GM04504 (cell line): Measurements from ENCODE around the gene SPDYE2B.
"Not testable (repeated sequence)": the region's sequence is repeated elsewhere in the genome, so short reads cannot be mapped to it uniquely, and the experiment has no call there.

Source experiments
- DNase-seq: peaks from one replicate; pipeline ENCODE4 v3.0.0-alpha.2; 2012; ENCODE audit warnings: low read depth

SPDYE2B gene

GRCh38 chr7:102643404-102643803, 6.7 kb upstream of the SPDYE2B start:
- DNase-seq, result not testable (repeated sequence)

- not testable (repeated sequence) for DNase-seq
Measured at GRCh38 chr7:102647813-102648212, 2.3 kb upstream of the SPDYE2B start.

- not testable (repeated sequence) for DNase-seq
Measured at GRCh38 chr7:102664765-102665164, 14.6 kb downstream of the SPDYE2B start.

- not testable (repeated sequence) for DNase-seq
Measured at GRCh38 chr7:102666850-102667249, 16.7 kb downstream of the SPDYE2B start.

- not testable (repeated sequence) for DNase-seq
Measured at GRCh38 chr7:102667523-102667922, 17.4 kb downstream of the SPDYE2B start.

- DNase-seq, result peak; percentile 56
Measured at GRCh38 chr7:102671166-102671955, 21.2 kb downstream of the SPDYE2B start, which contains the start of gene POLR2J2. POLR2J2 (minus strand) TSS chr7:102671663; CDS start chr7:102671601, 62 bp downstream.

GRCh38 chr7:102671956-102672307, 21.8 kb downstream of the SPDYE2B start:
- DNase-seq, result not testable (repeated sequence)

- DNase-seq, result not testable (repeated sequence)
Measured at GRCh38 chr7:102673447-102674067, 23.4 kb downstream of the SPDYE2B start.

- DNase-seq, result not testable (repeated sequence)
Measured at GRCh38 chr7:102675545-102675944, 25.4 kb downstream of the SPDYE2B start.

GRCh38 chr7:102680780-102681179, 30.7 kb downstream of the SPDYE2B start:
- not testable (repeated sequence) for DNase-seq

GRCh38 chr7:102682560-102682959, 32.4 kb downstream of the SPDYE2B start:
- not testable (repeated sequence) for DNase-seq

- not testable (repeated sequence) for DNase-seq
Measured at GRCh38 chr7:102688299-102689036, 38.3 kb downstream of the SPDYE2B start.

- not testable (repeated sequence) for DNase-seq
Measured at GRCh38 chr7:102689436-102690282, 39.5 kb downstream of the SPDYE2B start.

- DNase-seq, result not testable (repeated sequence)
Measured at GRCh38 chr7:102690602-102691001, 40.5 kb downstream of the SPDYE2B start.

GRCh38 chr7:102694008-102694407, 43.9 kb downstream of the SPDYE2B start:
- DNase-seq, result not testable (repeated sequence)

- not testable (repeated sequence) for DNase-seq
Measured at GRCh38 chr7:102695033-102695552, 45.0 kb downstream of the SPDYE2B start.

- DNase-seq, result not testable (repeated sequence)
Measured at GRCh38 chr7:102696009-102696408, 45.9 kb downstream of the SPDYE2B start.

GRCh38 chr7:102697642-102698512, 47.8 kb downstream of the SPDYE2B start:
- DNase-seq, result not testable (repeated sequence)

- DNase-seq, result not testable (repeated sequence)
Measured at GRCh38 chr7:102698962-102699750, 49.0 kb downstream of the SPDYE2B start.
